GM12872 (cell line): Measurements from ENCODE around the gene TPST1.

Experiments used
- CTCF ChIP-seq: IDR thresholded peaks from 3 replicates; pipeline ENCODE4 v1.5.1; 2011; ENCODE audit warnings: low read depth, mild to moderate bottlenecking, low read length, moderate library complexity; ENCODE audit not compliant: insufficient read depth

TPST1 gene

GRCh38 chr7:66313886-66314568, 108.9 kb downstream of the TPST1 start:
- no peak for TF ChIP-seq CTCF

- TF ChIP-seq CTCF: no peak
Observed at GRCh38 chr7:66315192-66315591, 110.1 kb downstream of the TPST1 start.

GRCh38 chr7:66319407-66319979, 114.4 kb downstream of the TPST1 start:
- TF ChIP-seq CTCF: no peak

- TF ChIP-seq CTCF: no peak
Observed at GRCh38 chr7:66321283-66321682, 116.1 kb downstream of the TPST1 start.

- no peak for TF ChIP-seq CTCF
Observed at GRCh38 chr7:66323114-66323796, 118.1 kb downstream of the TPST1 start.

- TF ChIP-seq CTCF: no peak
Observed at GRCh38 chr7:66326501-66327215, 121.5 kb downstream of the TPST1 start.

- no peak for TF ChIP-seq CTCF
Observed at GRCh38 chr7:66330961-66331360, 125.8 kb downstream of the TPST1 start.
